NK-92 treated with Interleukin-12 subunit alpha and Interleukin-12 subunit beta, amount 100 ng/mL, for 24 hours (cell line): ENCODE results near the gene ARMC5.
"Not testable (repeated sequence)": the region's sequence is repeated elsewhere in the genome, so short reads cannot be mapped to it uniquely, and the experiment has no call there.

Source experiments
- DNase-seq: peaks from one replicate; lab custom pipeline; 2025; lab: John Stamatoyannopoulos, UW

The ARMC5 gene

GRCh38 chr16:31430380-31431052, 28.8 kb upstream of the ARMC5 start:
- DNase-seq = peak; percentile 42

- no peak for DNase-seq
Measured at GRCh38 chr16:31435341-31436220, 23.7 kb upstream of the ARMC5 start.

GRCh38 chr16:31436221-31437045, 22.9 kb upstream of the ARMC5 start:
- no peak for DNase-seq

GRCh38 chr16:31438414-31438813, 20.9 kb upstream of the ARMC5 start:
- no peak for DNase-seq

GRCh38 chr16:31439023-31439422, 20.3 kb upstream of the ARMC5 start:
- not testable (repeated sequence) for DNase-seq

- DNase-seq = no peak
Measured at GRCh38 chr16:31439519-31439918, 19.8 kb upstream of the ARMC5 start.

GRCh38 chr16:31440516-31441184, 18.7 kb upstream of the ARMC5 start:
- no peak for DNase-seq

- DNase-seq = no peak
Measured at GRCh38 chr16:31441956-31442355, 17.3 kb upstream of the ARMC5 start.

GRCh38 chr16:31445931-31446330, 13.4 kb upstream of the ARMC5 start:
- not testable (repeated sequence) for DNase-seq

GRCh38 chr16:31451201-31451600, 8.1 kb upstream of the ARMC5 start:
- no peak for DNase-seq

- DNase-seq = no peak
Measured at GRCh38 chr16:31451681-31452351, 7.5 kb upstream of the ARMC5 start.

GRCh38 chr16:31452631-31453106, 6.6 kb upstream of the ARMC5 start:
- DNase-seq = no peak

- no peak for DNase-seq
Measured at GRCh38 chr16:31453255-31454204, 5.8 kb upstream of the ARMC5 start.

- DNase-seq = no peak
Measured at GRCh38 chr16:31455601-31456314, 3.5 kb upstream of the ARMC5 start.

GRCh38 chr16:31456988-31457360, 2.3 kb upstream of the ARMC5 start:
- no peak for DNase-seq

GRCh38 chr16:31458073-31458843, 1.0 kb upstream of the ARMC5 start:
- DNase-seq = peak; percentile 85

- DNase-seq = peak; percentile 100
Measured at GRCh38 chr16:31459687-31460581, 633 bp downstream of the ARMC5 start.

- no peak for DNase-seq
Measured at GRCh38 chr16:31460582-31461002, 1.3 kb downstream of the ARMC5 start.
